NB4 (cell line): ENCODE results near the gene TTC4.

Experiments used
- POLR2A ChIP-seq: IDR thresholded peaks from 2 replicates; pipeline ENCODE4 v1.6.1; 2011; ENCODE audit warnings: mild to moderate bottlenecking; ENCODE audit not compliant: insufficient read length; ENCODE audit errors: extremely low read depth
- TF ChIP-seq, protein P1 (sequence below): IDR thresholded peaks from one replicate; pipeline ENCODE4 v1.5.1; 2012; ENCODE audit warnings: low read depth, low read length

DNA sequence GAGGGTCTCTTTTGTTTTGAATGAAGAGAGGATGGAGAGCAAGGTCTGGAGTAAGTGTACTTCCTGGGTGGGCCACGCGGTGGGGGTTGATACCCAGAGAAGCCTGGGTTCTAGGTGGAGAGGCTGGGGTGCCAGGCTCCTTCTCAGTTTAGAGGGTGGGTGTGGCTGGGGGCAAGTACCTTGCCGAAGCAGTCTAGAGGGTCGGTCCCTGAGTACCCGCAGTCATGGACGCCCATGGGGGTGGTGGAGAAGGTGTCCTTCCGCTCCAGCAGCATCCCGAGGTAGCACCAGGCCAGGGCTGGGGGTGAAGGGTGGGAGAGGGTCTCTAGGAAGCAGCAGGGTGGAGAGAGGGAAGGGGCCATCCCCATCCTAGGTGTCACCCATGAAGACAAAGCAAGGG lies 71.1 kb downstream of the TTC4 start:
- no peak for TF ChIP-seq POLR2A
- TF ChIP-seq, protein P1, sequence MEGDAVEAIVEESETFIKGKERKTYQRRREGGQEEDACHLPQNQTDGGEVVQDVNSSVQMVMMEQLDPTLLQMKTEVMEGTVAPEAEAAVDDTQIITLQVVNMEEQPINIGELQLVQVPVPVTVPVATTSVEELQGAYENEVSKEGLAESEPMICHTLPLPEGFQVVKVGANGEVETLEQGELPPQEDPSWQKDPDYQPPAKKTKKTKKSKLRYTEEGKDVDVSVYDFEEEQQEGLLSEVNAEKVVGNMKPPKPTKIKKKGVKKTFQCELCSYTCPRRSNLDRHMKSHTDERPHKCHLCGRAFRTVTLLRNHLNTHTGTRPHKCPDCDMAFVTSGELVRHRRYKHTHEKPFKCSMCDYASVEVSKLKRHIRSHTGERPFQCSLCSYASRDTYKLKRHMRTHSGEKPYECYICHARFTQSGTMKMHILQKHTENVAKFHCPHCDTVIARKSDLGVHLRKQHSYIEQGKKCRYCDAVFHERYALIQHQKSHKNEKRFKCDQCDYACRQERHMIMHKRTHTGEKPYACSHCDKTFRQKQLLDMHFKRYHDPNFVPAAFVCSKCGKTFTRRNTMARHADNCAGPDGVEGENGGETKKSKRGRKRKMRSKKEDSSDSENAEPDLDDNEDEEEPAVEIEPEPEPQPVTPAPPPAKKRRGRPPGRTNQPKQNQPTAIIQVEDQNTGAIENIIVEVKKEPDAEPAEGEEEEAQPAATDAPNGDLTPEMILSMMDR: no peak
